ENCODE results near the gene IL5RA.

The IL5RA gene

GRCh38 chr3:3126477-3127431, 16.6 kb upstream of the IL5RA start, which contains the start of gene TRNT1:
TRNT1 (plus strand) TSS chr3:3126940; CDS start chr3:3129041, 2,101 bp downstream.
- DNase-seq (ENCODE audit: low spot score): peak; percentile 97
- no peak for TF ChIP-seq CTCF (IDR thresholded peaks at IDR 0.05; ENCODE audit: borderline replicate concordance, control extremely low read depth, extremely low read depth, insufficient read depth, missing control alignments)
- in situ Hi-C loops (cut with MboI; ENCODE audit: low sequenced_read_pairs, unreplicated experiment): no loop called here

GRCh38 chr3:3125977-3126376, 15.8 kb upstream of the IL5RA start:
- in situ Hi-C loops (cut with MboI; ENCODE audit: low sequenced_read_pairs, unreplicated experiment): no loop called here
- no peak for DNase-seq (ENCODE audit: low spot score)
- TF ChIP-seq CTCF (IDR thresholded peaks at IDR 0.05; ENCODE audit: borderline replicate concordance, control extremely low read depth, extremely low read depth, insufficient read depth, missing control alignments): no peak

- in situ Hi-C loops (cut with MboI; ENCODE audit: low sequenced_read_pairs, unreplicated experiment): no loop called here
- no peak for TF ChIP-seq CTCF (IDR thresholded peaks at IDR 0.05; ENCODE audit: borderline replicate concordance, control extremely low read depth, extremely low read depth, insufficient read depth, missing control alignments)
- DNase-seq (ENCODE audit: low spot score): no peak
Measured at GRCh38 chr3:3119393-3119851, 9.2 kb upstream of the IL5RA start.

- DNase-seq (ENCODE audit: low spot score): no peak
- in situ Hi-C loops (cut with MboI; ENCODE audit: low sequenced_read_pairs, unreplicated experiment): no loop called here
- no peak for TF ChIP-seq CTCF (IDR thresholded peaks at IDR 0.05; ENCODE audit: borderline replicate concordance, control extremely low read depth, extremely low read depth, insufficient read depth, missing control alignments)
Measured at GRCh38 chr3:3117651-3118050, 7.5 kb upstream of the IL5RA start.

- no peak for DNase-seq (ENCODE audit: low spot score)
- TF ChIP-seq CTCF (IDR thresholded peaks at IDR 0.05; ENCODE audit: borderline replicate concordance, control extremely low read depth, extremely low read depth, insufficient read depth, missing control alignments): no peak
- in situ Hi-C loops (cut with MboI; ENCODE audit: low sequenced_read_pairs, unreplicated experiment): no loop called here
Measured at GRCh38 chr3:3113042-3113709, 3.0 kb upstream of the IL5RA start.

GRCh38 chr3:3110749-3111361, 681 bp upstream of the IL5RA start:
- in situ Hi-C loops (cut with MboI; ENCODE audit: low sequenced_read_pairs, unreplicated experiment): no loop called here
- DNase-seq (ENCODE audit: low spot score): no peak
- TF ChIP-seq CTCF (IDR thresholded peaks at IDR 0.05; ENCODE audit: borderline replicate concordance, control extremely low read depth, extremely low read depth, insufficient read depth, missing control alignments): no peak

Measured in GM13976 (cell line).